H9 (cell line): ENCODE data around the gene MRGPRX2. TPM values are rescaled to one million over a fixed set of nuclear protein-coding genes. Genes with fewer than 3 reads are reported as not detected.

Experiments
- DNase-seq: peaks from one replicate; pipeline ENCODE4 v3.0.0-alpha.2; 2017
- H2AFZ ChIP-seq: one replicate; pipeline ENCODE4 v1.6.1; 2013; ENCODE audit warnings: mild to moderate bottlenecking, low read length, control low read depth, moderate library complexity
- H2AK5ac ChIP-seq: 2 replicates; pipeline ENCODE4 v1.6.1; 2013; ENCODE audit warnings: low read length, control low read depth, mixed read lengths; ENCODE audit not compliant: insufficient read length
- H2BK120ac ChIP-seq: one replicate; pipeline ENCODE4 v1.6.1; 2013; ENCODE audit warnings: low read depth, mild to moderate bottlenecking, low read length, control low read depth, inconsistent platforms; ENCODE audit not compliant: poor library complexity, severe bottlenecking
- H2BK12ac ChIP-seq: 2 replicates; pipeline ENCODE4 v1.6.1; 2013; ENCODE audit warnings: low read length, control low read depth, mixed read lengths, low read depth; ENCODE audit not compliant: insufficient read length
- H2BK15ac ChIP-seq: 2 replicates; pipeline ENCODE4 v1.6.1; 2013; ENCODE audit warnings: low read depth, low read length, control low read depth
- H2BK20ac ChIP-seq: one replicate; pipeline ENCODE4 v1.6.1; 2013; ENCODE audit warnings: low read depth, mild to moderate bottlenecking, low read length, control low read depth, inconsistent platforms; ENCODE audit not compliant: poor library complexity, severe bottlenecking
- H2BK5ac ChIP-seq: 2 replicates; pipeline ENCODE4 v1.6.1; 2013; ENCODE audit warnings: low read length, control low read depth, mixed read lengths; ENCODE audit not compliant: insufficient read length
- H3K14ac ChIP-seq: 2 replicates; pipeline ENCODE4 v1.6.1; 2013; ENCODE audit warnings: low read length, control low read depth; ENCODE audit not compliant: insufficient read depth
- H3K18ac ChIP-seq: 2 replicates; pipeline ENCODE4 v1.6.1; 2013; ENCODE audit warnings: low read depth, mild to moderate bottlenecking, mixed read lengths, low read length, control low read depth; ENCODE audit not compliant: insufficient read length
- H3K23ac ChIP-seq: 2 replicates; pipeline ENCODE4 v1.6.1; 2013; ENCODE audit warnings: low read length, control low read depth, mixed read lengths, low read depth; ENCODE audit not compliant: insufficient read length
- H3K23me2 ChIP-seq: 2 replicates; pipeline ENCODE4 v1.6.1; 2013; ENCODE audit warnings: low read depth, mild to moderate bottlenecking, mixed read lengths, low read length, control low read depth; ENCODE audit not compliant: insufficient read length, poor library complexity, severe bottlenecking
- H3K27ac ChIP-seq: 2 replicates; pipeline ENCODE4 v1.5.1; 2013; ENCODE audit warnings: low read length, control low read depth, mixed read lengths, low read depth; ENCODE audit not compliant: insufficient read length
- H3K27me3 ChIP-seq: 2 replicates; pipeline ENCODE4 v1.6.1; 2013; ENCODE audit warnings: low read length, control low read depth, inconsistent platforms; ENCODE audit not compliant: insufficient read depth
- H3K4ac ChIP-seq: 2 replicates; pipeline ENCODE4 v1.6.1; 2013; ENCODE audit warnings: low read depth, mild to moderate bottlenecking, control low read depth, inconsistent platforms, low read length, moderate library complexity
- H3K4me1 ChIP-seq: 2 replicates; pipeline ENCODE4 v1.6.1; 2013; ENCODE audit warnings: low read length, control low read depth, inconsistent platforms; ENCODE audit not compliant: insufficient read depth
- H3K4me2 ChIP-seq: 2 replicates; pipeline ENCODE4 v1.6.1; 2013; ENCODE audit warnings: low read length, control low read depth, mixed read lengths; ENCODE audit not compliant: insufficient read length, insufficient read depth
- H3K56ac ChIP-seq: 2 replicates; pipeline ENCODE4 v1.6.1; 2013; ENCODE audit warnings: low read depth, mild to moderate bottlenecking, mixed read lengths, low read length, control low read depth; ENCODE audit not compliant: insufficient read length
- H3K79me1 ChIP-seq: 2 replicates; pipeline ENCODE4 v1.6.1; 2013; ENCODE audit warnings: low read depth, mild to moderate bottlenecking, moderate library complexity, low read length, control low read depth, inconsistent platforms; ENCODE audit not compliant: insufficient read depth, poor library complexity, severe bottlenecking
- H3K79me2 ChIP-seq: 2 replicates; pipeline ENCODE4 v1.6.1; 2013; ENCODE audit warnings: low read length, control low read depth, inconsistent platforms; ENCODE audit not compliant: insufficient read depth
- H3K9ac ChIP-seq: 2 replicates; pipeline ENCODE4 v1.6.1; 2013; ENCODE audit warnings: low read length, control low read depth, mixed read lengths; ENCODE audit not compliant: insufficient read length; ENCODE audit errors: extremely low read depth
- H3K9me3 ChIP-seq: one replicate; pipeline ENCODE4 v1.6.1; 2013; ENCODE audit warnings: low read depth, low read length, inconsistent platforms; ENCODE audit not compliant: control insufficient read depth
- H3T11ph ChIP-seq: one replicate; pipeline ENCODE4 v1.6.1; 2013; ENCODE audit warnings: mild to moderate bottlenecking, low read length, control low read depth, inconsistent platforms
- H4K20me1 ChIP-seq: one replicate; pipeline ENCODE4 v1.6.1; 2013; ENCODE audit not compliant: control insufficient read depth, insufficient read length, insufficient read depth
- H4K5ac ChIP-seq: 2 replicates; pipeline ENCODE4 v1.6.1; 2013; ENCODE audit warnings: low read depth, mild to moderate bottlenecking, mixed read lengths, low read length, control low read depth; ENCODE audit not compliant: insufficient read length
- H4K8ac ChIP-seq: replicated peaks from 2 replicates; pipeline ENCODE4 v1.6.1; 2013; ENCODE audit warnings: low read length, control low read depth, mixed read lengths, low read depth; ENCODE audit not compliant: insufficient read length
- H4K91ac ChIP-seq: 2 replicates; pipeline ENCODE4 v1.6.1; 2013; ENCODE audit warnings: low read depth, mild to moderate bottlenecking, moderate library complexity, mixed read lengths, low read length, control low read depth; ENCODE audit not compliant: insufficient read length
- H3K27ac Mint-ChIP-seq, 3 experiments: 2 replicates in 2 of 3; 3 replicates in 1 of 3; pipeline ENCODE4 v1.8.0; 2020 to 2021; ENCODE audit warnings: mixed read lengths in 3 of 3, mild to moderate bottlenecking in 1 of 3, moderate library complexity in 1 of 3
- H3K27me3 Mint-ChIP-seq: 2 replicates; pipeline ENCODE4 v1.8.0; 2021; ENCODE audit warnings: low read depth, mild to moderate bottlenecking, moderate library complexity, mixed read lengths
- H3K36me3 Mint-ChIP-seq, 3 experiments: 2 replicates in 2 of 3; 3 replicates in 1 of 3; pipeline ENCODE4 v1.8.0; 2020 to 2021; ENCODE audit warnings: low read depth in 3 of 3, mixed read lengths in 3 of 3; ENCODE audit not compliant: insufficient read depth in 1 of 3
- H3K4me1 Mint-ChIP-seq, 2 experiments: 2 replicates each; pipeline ENCODE4 v1.8.0; 2020; ENCODE audit warnings: mixed read lengths in 2 of 2
- H3K4me3 Mint-ChIP-seq, 2 experiments: 2 replicates in 1 of 2; 3 replicates in 1 of 2; pipeline ENCODE4 v1.8.0; 2020 to 2021; ENCODE audit warnings: mild to moderate bottlenecking in 2 of 2, mixed read lengths in 2 of 2, moderate library complexity in 1 of 2
- H3K9me3 Mint-ChIP-seq, 2 experiments: 2 replicates in 1 of 2; 3 replicates in 1 of 2; pipeline ENCODE4 v1.8.0; 2020; ENCODE audit warnings: mild to moderate bottlenecking in 2 of 2, mixed read lengths in 2 of 2, moderate library complexity in 1 of 2
- WGBS: extraction: QIAGEN DNeasy Blood & Tissue Kit; methylation state at CpG from one replicate; pipeline ENCODE4 v1.1.7; 2013; ENCODE audit warnings: missing lambda C conversion rate, low lambda C conversion rate, mixed read lengths; ENCODE audit not compliant: insufficient read length; ENCODE audit errors: extremely low coverage; 5-methylcytosine and 5-hydroxymethylcytosine counted together
- total RNA-seq: library from RNA; stranded (reverse); gene quantifications from 2 replicates; pipeline ENCODE4 v1.2.1, GENCODE V29; 2021
- TF ChIP-seq, protein P1 (sequence below): fragments of 200-600 bp; sonication (generic); conservative IDR thresholded peaks from 3 replicates; pipeline ENCODE4 v1.8.0; 2021; ENCODE audit warnings: antibody characterized with exemption, mild to moderate bottlenecking

MRGPRX2 gene
- total RNA-seq, 1 experiment from 2014 or later, result not detected

DNA sequence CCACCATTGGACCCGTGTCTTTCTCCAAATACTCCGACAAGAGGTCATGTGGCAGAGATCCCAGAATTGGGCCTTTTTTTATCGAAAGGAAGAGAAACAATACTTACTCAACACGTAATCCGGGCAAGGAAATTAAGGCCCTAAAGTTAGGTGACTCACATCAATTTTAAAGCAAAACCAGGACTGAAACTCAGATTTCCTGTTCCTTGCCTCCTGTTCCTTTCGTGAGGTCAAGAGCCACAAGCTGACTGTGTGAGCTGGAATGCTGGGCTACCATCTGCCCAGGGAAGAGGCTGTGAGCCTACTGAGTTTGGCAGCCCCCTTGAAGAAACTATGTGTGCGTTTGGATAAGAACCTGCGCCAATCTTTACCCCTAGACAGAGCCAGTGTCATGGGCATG lies 27.1 kb upstream of the MRGPRX2 start:
- Mint-ChIP-seq H3K4me1 (no peaks in the 10 kb centered on the region), H3K27ac (no peak overlapping the region), H3K36me3 (no peaks in the 10 kb centered on the region), H3K4me3 (no peak overlapping the region), H3K9me3 (no peaks in the 10 kb centered on the region), H3K27me3 (peaks cover 13% of the 10 kb centered on the region)
- no peak for DNase-seq
- no peak overlapping the region for H3K27ac ChIP-seq
- H3K23me2 ChIP-seq, result no peaks in the 10 kb centered on the region
- H2BK20ac ChIP-seq, result no peak overlapping the region
- H4K8ac ChIP-seq, result no peak overlapping the region
- no peaks in the 10 kb centered on the region for H3K79me2 ChIP-seq
- H3K4ac ChIP-seq, result no peak overlapping the region
- no peak overlapping the region for H2AFZ ChIP-seq
- H3K27me3 ChIP-seq, result no peaks in the 10 kb centered on the region
- H2AK5ac ChIP-seq, result no peak overlapping the region
- no peak overlapping the region for H3K56ac ChIP-seq
- no peaks in the 10 kb centered on the region for H4K20me1 ChIP-seq
- H3K9me3 ChIP-seq, result no peaks in the 10 kb centered on the region
- no peak overlapping the region for H2BK15ac ChIP-seq
- no peak overlapping the region for H3T11ph ChIP-seq
- H3K23ac ChIP-seq, result no peak overlapping the region
- TF ChIP-seq, protein P1, sequence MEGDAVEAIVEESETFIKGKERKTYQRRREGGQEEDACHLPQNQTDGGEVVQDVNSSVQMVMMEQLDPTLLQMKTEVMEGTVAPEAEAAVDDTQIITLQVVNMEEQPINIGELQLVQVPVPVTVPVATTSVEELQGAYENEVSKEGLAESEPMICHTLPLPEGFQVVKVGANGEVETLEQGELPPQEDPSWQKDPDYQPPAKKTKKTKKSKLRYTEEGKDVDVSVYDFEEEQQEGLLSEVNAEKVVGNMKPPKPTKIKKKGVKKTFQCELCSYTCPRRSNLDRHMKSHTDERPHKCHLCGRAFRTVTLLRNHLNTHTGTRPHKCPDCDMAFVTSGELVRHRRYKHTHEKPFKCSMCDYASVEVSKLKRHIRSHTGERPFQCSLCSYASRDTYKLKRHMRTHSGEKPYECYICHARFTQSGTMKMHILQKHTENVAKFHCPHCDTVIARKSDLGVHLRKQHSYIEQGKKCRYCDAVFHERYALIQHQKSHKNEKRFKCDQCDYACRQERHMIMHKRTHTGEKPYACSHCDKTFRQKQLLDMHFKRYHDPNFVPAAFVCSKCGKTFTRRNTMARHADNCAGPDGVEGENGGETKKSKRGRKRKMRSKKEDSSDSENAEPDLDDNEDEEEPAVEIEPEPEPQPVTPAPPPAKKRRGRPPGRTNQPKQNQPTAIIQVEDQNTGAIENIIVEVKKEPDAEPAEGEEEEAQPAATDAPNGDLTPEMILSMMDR, result no peak
- no peaks in the 10 kb centered on the region for H3K79me1 ChIP-seq
- no peak overlapping the region for H3K4me2 ChIP-seq
- no peak overlapping the region for H4K5ac ChIP-seq
- no peak overlapping the region for H3K18ac ChIP-seq
- H3K14ac ChIP-seq, result no peak overlapping the region
- H3K9ac ChIP-seq, result no peak overlapping the region
- WGBS, result no CpG with 5 or more reads among the region's 8 CpGs
- no peak overlapping the region for H2BK12ac ChIP-seq
- no peak overlapping the region for H4K91ac ChIP-seq
- no peak overlapping the region for H2BK5ac ChIP-seq
- H2BK120ac ChIP-seq, result no peak overlapping the region
- no peaks in the 10 kb centered on the region for H3K4me1 ChIP-seq
